Measurements from ENCODE around the gene BTBD8.

DNA sequence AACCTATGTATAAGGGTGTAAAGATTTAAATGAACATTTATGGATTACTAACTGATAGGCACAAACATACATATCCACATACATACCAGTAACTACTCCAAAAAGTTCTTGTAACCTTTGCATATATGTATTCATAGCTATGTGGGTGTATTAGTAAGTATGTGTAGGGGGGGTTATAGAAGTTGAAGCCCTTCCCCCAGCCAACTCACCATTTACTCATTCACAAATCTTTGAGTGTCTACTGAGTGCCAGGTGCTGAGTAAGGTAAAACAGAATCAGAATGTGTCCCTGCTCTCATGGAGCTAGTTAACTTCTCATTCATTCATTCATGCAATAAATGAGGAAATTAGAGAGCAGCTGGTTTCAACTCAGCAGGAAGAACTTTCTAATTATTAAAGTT, 138.9 kb downstream of the BTBD8 start:
- TF ChIP-seq, protein P1, sequence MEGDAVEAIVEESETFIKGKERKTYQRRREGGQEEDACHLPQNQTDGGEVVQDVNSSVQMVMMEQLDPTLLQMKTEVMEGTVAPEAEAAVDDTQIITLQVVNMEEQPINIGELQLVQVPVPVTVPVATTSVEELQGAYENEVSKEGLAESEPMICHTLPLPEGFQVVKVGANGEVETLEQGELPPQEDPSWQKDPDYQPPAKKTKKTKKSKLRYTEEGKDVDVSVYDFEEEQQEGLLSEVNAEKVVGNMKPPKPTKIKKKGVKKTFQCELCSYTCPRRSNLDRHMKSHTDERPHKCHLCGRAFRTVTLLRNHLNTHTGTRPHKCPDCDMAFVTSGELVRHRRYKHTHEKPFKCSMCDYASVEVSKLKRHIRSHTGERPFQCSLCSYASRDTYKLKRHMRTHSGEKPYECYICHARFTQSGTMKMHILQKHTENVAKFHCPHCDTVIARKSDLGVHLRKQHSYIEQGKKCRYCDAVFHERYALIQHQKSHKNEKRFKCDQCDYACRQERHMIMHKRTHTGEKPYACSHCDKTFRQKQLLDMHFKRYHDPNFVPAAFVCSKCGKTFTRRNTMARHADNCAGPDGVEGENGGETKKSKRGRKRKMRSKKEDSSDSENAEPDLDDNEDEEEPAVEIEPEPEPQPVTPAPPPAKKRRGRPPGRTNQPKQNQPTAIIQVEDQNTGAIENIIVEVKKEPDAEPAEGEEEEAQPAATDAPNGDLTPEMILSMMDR (IDR thresholded peaks at IDR 0.05) = no peak
- TF ChIP-seq POLR2AphosphoS5 (IDR thresholded peaks at IDR 0.05) = no peak
- TF ChIP-seq POLR2A (IDR thresholded peaks at IDR 0.05) = no peak

Data from prostate gland (tissue), 2 donors.